Tongue (tissue), 2 donors: ENCODE measurements around the gene KDM6B. TPM values are rescaled to one million over a fixed set of nuclear protein-coding genes. Genes with fewer than 3 reads are reported as not detected.

ENCODE experiments used
- DNase-seq: peaks from one replicate; pipeline ENCODE4 v3.0.0-alpha.2; 2015
- total RNA-seq: library from RNA; depleted of rRNA; stranded (reverse); fragments of >200 nt; gene quantifications from one replicate; pipeline ENCODE4 v1.2.3, GENCODE V29; 2014

The KDM6B gene
- total RNA-seq, 1 donor from 2014 or later = 8.4 TPM

GRCh38 chr17:7820231-7820630 lies 13.8 kb upstream of the KDM6B start:
- no peak for DNase-seq

- no peak for DNase-seq
Measured at GRCh38 chr17:7822126-7822525, 11.9 kb upstream of the KDM6B start.

- DNase-seq = no peak
Measured at GRCh38 chr17:7823581-7824001, 10.4 kb upstream of the KDM6B start.

- DNase-seq = peak; percentile 19
Measured at GRCh38 chr17:7824021-7824924, 9.7 kb upstream of the KDM6B start.

- DNase-seq = peak; percentile 62
Measured at GRCh38 chr17:7825206-7825990, 8.6 kb upstream of the KDM6B start.

GRCh38 chr17:7830616-7831015 lies 3.4 kb upstream of the KDM6B start:
- no peak for DNase-seq

- DNase-seq = no peak
Measured at GRCh38 chr17:7831233-7831632, 2.8 kb upstream of the KDM6B start.

GRCh38 chr17:7832431-7832830 lies 1.6 kb upstream of the KDM6B start:
- no peak for DNase-seq

GRCh38 chr17:7833011-7833794 lies 814 bp upstream of the KDM6B start:
- DNase-seq = no peak

GRCh38 chr17:7834542-7834956 lies 532 bp downstream of the KDM6B start:
- DNase-seq = peak; percentile 35

GRCh38 chr17:7834957-7835813 lies 1.2 kb downstream of the KDM6B start:
- peak; percentile 99 for DNase-seq

- peak; percentile 82 for DNase-seq
Measured at GRCh38 chr17:7835814-7836595, 2.0 kb downstream of the KDM6B start.

GRCh38 chr17:7836596-7837407 lies 2.8 kb downstream of the KDM6B start:
- peak; percentile 96 for DNase-seq

GRCh38 chr17:7837408-7838088 lies 3.5 kb downstream of the KDM6B start:
- no peak for DNase-seq

- peak; percentile 85 for DNase-seq
Measured at GRCh38 chr17:7838090-7839075, 4.4 kb downstream of the KDM6B start.

- DNase-seq = no peak
Measured at GRCh38 chr17:7839190-7839875, 5.3 kb downstream of the KDM6B start.

GRCh38 chr17:7839876-7840261 lies 5.9 kb downstream of the KDM6B start:
- peak; percentile 31 for DNase-seq
